G401.6 (cell line): ENCODE measurements around the gene XPR1.
A peak's percentile ranks its signal among the peaks of the same experiment; 100 is the strongest.
"Not testable (repeated sequence)": the region's sequence is repeated elsewhere in the genome, so short reads cannot be mapped to it uniquely, and the experiment has no call there.

ENCODE experiments used
- FAIRE-seq: peaks from 2 replicates; lab custom pipeline; 2012; peaks lifted over from hg19 to GRCh38; lab: Jason Lieb, UNC

The XPR1 gene

GRCh38 chr1:180644526-180645192 lies 12.8 kb downstream of the XPR1 start:
- no peak for FAIRE-seq

- not testable (repeated sequence) for FAIRE-seq
These were observed 13.4 kb downstream of the XPR1 start for GRCh38 chr1:180645261-180645660.

GRCh38 chr1:180646093-180646492 lies 14.3 kb downstream of the XPR1 start:
- FAIRE-seq, result no peak

- no peak for FAIRE-seq
These were observed 14.7 kb downstream of the XPR1 start for GRCh38 chr1:180646547-180646946.

GRCh38 chr1:180652792-180653191 lies 21.0 kb downstream of the XPR1 start:
- no peak for FAIRE-seq

- FAIRE-seq, result no peak
These were observed 30.9 kb downstream of the XPR1 start for GRCh38 chr1:180662709-180663108.

- FAIRE-seq, result no peak
These were observed 38.9 kb downstream of the XPR1 start for GRCh38 chr1:180670681-180671080.

- FAIRE-seq, result no peak
These were observed 40.3 kb downstream of the XPR1 start for GRCh38 chr1:180672105-180672504.

GRCh38 chr1:180672505-180672904 lies 40.7 kb downstream of the XPR1 start:
- peak; percentile 57 for FAIRE-seq

- peak; percentile 63 for FAIRE-seq
These were observed 43.0 kb downstream of the XPR1 start for GRCh38 chr1:180674603-180675530.

GRCh38 chr1:180675586-180675985 lies 43.8 kb downstream of the XPR1 start:
- FAIRE-seq, result no peak

GRCh38 chr1:180680558-180681144 lies 48.8 kb downstream of the XPR1 start:
- no peak for FAIRE-seq

GRCh38 chr1:180683117-180683516 lies 51.3 kb downstream of the XPR1 start:
- not testable (repeated sequence) for FAIRE-seq

GRCh38 chr1:180691322-180691913 lies 59.6 kb downstream of the XPR1 start:
- FAIRE-seq, result no peak

GRCh38 chr1:180693564-180694244 lies 61.9 kb downstream of the XPR1 start:
- FAIRE-seq, result no peak

- no peak for FAIRE-seq
These were observed 63.5 kb downstream of the XPR1 start for GRCh38 chr1:180695282-180695681.

GRCh38 chr1:180696361-180696760 lies 64.5 kb downstream of the XPR1 start:
- FAIRE-seq, result no peak

- no peak for FAIRE-seq
These were observed 66.8 kb downstream of the XPR1 start for GRCh38 chr1:180698580-180698979.

- peak; percentile 54 for FAIRE-seq
These were observed 70.6 kb downstream of the XPR1 start for GRCh38 chr1:180702376-180702775.

GRCh38 chr1:180710746-180711145 lies 78.9 kb downstream of the XPR1 start:
- not testable (repeated sequence) for FAIRE-seq

- FAIRE-seq, result not testable (repeated sequence)
These were observed 79.4 kb downstream of the XPR1 start for GRCh38 chr1:180711260-180711659.

- FAIRE-seq, result no peak
These were observed 88.9 kb downstream of the XPR1 start for GRCh38 chr1:180720753-180721152.
